ENCODE data around the gene TP53RK.

TP53RK gene

DNA sequence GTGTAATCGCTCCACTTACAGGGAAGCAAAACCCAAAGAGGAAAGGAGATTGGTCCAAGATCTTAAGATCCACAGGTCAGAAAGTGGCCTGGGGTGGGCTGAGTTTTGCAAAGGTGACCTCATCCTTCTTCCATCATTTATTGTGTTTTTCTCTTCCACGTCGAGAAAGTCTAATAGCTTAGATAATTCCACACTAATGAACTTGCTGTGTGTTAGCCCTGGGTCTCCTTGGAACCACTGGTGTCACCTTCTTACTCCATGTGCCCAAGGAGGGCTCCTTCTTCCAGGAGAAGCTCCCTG, 39.6 kb downstream of the TP53RK start:
- in situ Hi-C loops (cut with HindIII; ENCODE audit: low sequenced_read_pairs): no loop called here
- TF ChIP-seq, protein P1, sequence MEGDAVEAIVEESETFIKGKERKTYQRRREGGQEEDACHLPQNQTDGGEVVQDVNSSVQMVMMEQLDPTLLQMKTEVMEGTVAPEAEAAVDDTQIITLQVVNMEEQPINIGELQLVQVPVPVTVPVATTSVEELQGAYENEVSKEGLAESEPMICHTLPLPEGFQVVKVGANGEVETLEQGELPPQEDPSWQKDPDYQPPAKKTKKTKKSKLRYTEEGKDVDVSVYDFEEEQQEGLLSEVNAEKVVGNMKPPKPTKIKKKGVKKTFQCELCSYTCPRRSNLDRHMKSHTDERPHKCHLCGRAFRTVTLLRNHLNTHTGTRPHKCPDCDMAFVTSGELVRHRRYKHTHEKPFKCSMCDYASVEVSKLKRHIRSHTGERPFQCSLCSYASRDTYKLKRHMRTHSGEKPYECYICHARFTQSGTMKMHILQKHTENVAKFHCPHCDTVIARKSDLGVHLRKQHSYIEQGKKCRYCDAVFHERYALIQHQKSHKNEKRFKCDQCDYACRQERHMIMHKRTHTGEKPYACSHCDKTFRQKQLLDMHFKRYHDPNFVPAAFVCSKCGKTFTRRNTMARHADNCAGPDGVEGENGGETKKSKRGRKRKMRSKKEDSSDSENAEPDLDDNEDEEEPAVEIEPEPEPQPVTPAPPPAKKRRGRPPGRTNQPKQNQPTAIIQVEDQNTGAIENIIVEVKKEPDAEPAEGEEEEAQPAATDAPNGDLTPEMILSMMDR (IDR thresholded peaks at IDR 0.05; ENCODE audit: low read depth, low read length): no peak
- no peak overlapping the region for H3K4me3 ChIP-seq (ENCODE audit: low read depth, low read length)
- no peak for DNase-seq (ENCODE audit: low read depth, low spot score)

DNA sequence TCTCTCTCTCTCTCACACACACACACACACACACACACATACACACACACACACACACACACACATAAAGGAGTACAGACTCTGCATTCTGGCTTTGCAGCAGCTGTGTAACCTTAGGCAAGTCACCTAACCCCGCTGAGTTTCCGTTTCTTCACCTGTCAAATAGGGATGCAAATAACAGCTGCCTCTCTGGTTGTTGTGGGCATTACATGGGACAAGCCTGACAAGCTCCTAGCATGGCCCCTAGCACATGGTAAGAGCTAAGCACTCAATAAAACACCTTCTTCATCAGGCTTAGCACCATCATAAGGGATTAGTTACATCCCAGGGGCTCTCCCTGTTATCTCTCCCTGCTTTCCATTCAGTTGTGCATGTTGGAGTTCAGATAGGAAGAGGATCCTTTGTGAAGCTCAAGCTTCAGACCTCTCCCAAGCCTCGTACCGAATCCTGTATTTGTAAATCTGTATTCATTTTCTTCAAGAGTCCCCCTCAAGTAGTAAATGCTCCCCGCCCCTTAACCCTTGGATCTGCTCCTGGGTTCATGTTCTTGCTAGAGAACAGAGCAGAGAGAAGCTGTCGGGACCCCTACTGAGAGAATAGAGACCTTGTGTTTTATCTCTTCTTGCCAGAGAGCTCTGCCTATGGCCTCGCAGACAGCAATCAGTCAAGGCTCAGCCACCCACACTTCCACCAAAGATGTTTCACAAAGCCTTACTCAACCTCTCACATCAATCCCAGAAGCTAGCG, 40.2 kb downstream of the TP53RK start:
- in situ Hi-C loops (cut with HindIII; ENCODE audit: low sequenced_read_pairs): no loop called here
- TF ChIP-seq, protein P1 (IDR thresholded peaks at IDR 0.05; ENCODE audit: low read depth, low read length): no peak
- DNase-seq (ENCODE audit: low read depth, low spot score): no peak
- no peak overlapping the region for H3K4me3 ChIP-seq (ENCODE audit: low read depth, low read length)

DNA sequence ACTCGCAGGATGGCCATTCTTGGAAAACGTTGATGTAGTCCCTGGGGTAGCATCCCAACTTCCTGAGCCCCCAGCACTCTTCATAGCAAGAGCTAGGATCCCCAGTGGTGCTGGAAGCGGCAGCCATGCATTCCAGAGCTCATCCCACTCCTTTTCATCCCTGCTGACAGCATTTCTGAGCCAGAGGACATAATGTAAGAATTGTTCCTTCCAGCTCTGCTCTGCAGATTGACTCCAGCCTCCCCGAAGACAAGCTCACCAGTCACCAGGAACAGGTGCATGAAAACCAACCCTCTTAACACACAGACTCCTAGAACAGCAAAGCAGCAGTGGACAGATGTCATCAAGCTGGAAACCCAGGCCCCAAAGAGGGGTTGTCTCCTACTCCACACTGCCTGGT, 41.8 kb downstream of the TP53RK start:
- TF ChIP-seq, protein P1 (IDR thresholded peaks at IDR 0.05; ENCODE audit: low read depth, low read length): no peak
- in situ Hi-C loops (cut with HindIII; ENCODE audit: low sequenced_read_pairs): no loop called here
- no peak for DNase-seq (ENCODE audit: low read depth, low spot score)
- no peak overlapping the region for H3K4me3 ChIP-seq (ENCODE audit: low read depth, low read length)

DNA sequence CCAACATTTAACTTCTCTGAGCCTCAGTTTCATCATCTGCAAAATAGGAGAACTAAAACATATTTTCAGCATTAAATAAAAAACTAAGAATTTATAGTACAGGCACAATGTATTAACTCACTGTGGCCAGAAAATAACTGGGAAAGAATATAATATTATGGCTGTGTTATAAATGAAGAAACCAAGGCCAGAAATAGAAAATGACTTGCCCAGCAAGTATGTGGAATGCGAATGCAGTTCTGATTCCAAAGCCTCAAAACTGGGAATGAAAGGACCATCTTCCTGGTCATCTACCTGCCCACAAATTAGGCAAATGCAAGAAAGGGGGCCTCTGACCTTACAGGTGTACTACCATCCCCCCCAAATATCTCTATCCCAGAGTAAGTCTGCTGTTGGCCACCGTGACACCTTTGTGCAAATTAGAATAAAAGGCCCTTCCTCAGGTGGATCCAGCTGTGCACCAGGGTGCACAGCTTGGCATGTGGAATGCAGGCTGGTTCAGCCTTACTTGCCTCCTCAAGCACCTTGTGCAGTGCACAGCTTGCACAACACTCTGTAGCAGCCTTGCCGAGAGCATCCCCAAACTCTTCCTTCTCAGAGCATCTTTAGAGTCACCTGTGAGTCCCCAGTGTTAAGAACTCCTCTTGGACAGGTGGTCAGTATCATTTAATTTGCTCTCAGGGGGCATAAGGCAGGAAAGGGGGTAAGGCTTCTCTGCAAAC, 42.4 kb downstream of the TP53RK start:
- H3K4me3 ChIP-seq (ENCODE audit: low read depth, low read length): no peak overlapping the region
- in situ Hi-C loops (cut with HindIII; ENCODE audit: low sequenced_read_pairs): no loop called here
- TF ChIP-seq, protein P1 (IDR thresholded peaks at IDR 0.05; ENCODE audit: low read depth, low read length): no peak
- no peak for DNase-seq (ENCODE audit: low read depth, low spot score)

DNA sequence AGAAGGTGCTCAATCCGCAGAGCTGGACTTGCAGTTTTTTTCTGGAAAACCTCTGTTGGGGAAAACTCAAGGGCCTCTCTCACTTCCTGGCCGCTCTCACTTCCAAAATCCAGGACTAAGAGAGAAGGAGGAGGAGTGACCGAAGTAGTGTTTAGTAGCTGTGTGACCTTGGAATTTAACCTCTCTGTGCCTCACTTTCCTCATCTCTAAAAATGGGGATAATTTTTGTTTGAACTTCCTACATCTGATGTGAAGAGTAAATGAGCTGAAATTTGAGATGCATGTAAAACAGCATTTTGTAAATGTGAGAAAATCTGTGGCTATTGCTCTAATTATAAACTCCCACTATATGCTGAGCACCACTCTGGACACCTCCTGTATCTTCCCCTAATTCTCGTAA, 43.1 kb downstream of the TP53RK start:
- in situ Hi-C loops (cut with HindIII; ENCODE audit: low sequenced_read_pairs): no loop called here
- no peak for DNase-seq (ENCODE audit: low read depth, low spot score)
- H3K4me3 ChIP-seq (ENCODE audit: low read depth, low read length): no peak overlapping the region
- TF ChIP-seq, protein P1 (IDR thresholded peaks at IDR 0.05; ENCODE audit: low read depth, low read length): no peak

DNA sequence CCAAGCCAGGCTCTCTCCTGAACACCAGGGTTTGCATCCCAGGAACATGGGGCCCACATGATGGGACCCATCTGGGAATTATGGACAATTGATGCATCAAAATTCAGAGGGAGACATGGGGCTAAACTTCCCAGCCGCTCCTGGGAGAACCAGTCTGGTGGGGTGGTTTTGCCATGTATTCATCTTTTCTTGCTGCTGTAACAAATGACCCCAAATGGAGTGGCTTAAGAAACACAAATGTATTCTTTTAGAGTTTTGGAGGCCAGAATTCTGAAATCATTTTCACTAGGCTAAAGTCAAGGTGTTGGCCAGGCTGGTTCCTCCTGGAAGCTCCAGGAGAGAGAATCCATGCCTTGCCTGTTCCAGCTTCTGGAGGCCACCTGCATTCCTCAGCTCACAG, 44.5 kb downstream of the TP53RK start:
- no peak for DNase-seq (ENCODE audit: low read depth, low spot score)
- no peak overlapping the region for H3K4me3 ChIP-seq (ENCODE audit: low read depth, low read length)
- in situ Hi-C loops (cut with HindIII; ENCODE audit: low sequenced_read_pairs): no loop called here
- TF ChIP-seq, protein P1 (IDR thresholded peaks at IDR 0.05; ENCODE audit: low read depth, low read length): no peak
